HL-60 (cell line): ENCODE measurements around the gene CST4.

ENCODE experiments used
- CTCF ChIP-seq: IDR thresholded peaks from one replicate; pipeline ENCODE4 v1.5.1; 2011; ENCODE audit warnings: low read length, control low read depth, inconsistent platforms; ENCODE audit not compliant: insufficient read depth
- REST ChIP-seq: IDR thresholded peaks from 2 replicates; pipeline ENCODE4 v1.6.1; 2012; ENCODE audit warnings: low read depth; ENCODE audit not compliant: insufficient replicate concordance

- no peak for TF ChIP-seq REST
- peak; percentile 64 for TF ChIP-seq CTCF
These were observed 20.3 kb downstream of the CST4 start for GRCh38 chr20:23668477-23668951.
